HG03135 (cell line): ENCODE data around the gene TEX30.

Source experiments
- ATAC-seq: cut with Tn5 transposase; IDR thresholded peaks from one replicate; pipeline ENCODE4 v1.9.1; 2021; ENCODE audit warnings: mild to moderate bottlenecking, moderate library complexity; ENCODE audit not compliant: unreplicated experiment

Gene TEX30

GRCh38 chr13:102779436-102780159 lies 6.0 kb upstream of the TEX30 start:
- ATAC-seq, result no peak

GRCh38 chr13:102777736-102778135 lies 4.2 kb upstream of the TEX30 start:
- ATAC-seq, result no peak

- ATAC-seq, result no peak
Measured at GRCh38 chr13:102776271-102776670, 2.7 kb upstream of the TEX30 start.

GRCh38 chr13:102774591-102775520 lies 1.3 kb upstream of the TEX30 start:
- no peak for ATAC-seq

GRCh38 chr13:102774214-102774568 lies 605 bp upstream of the TEX30 start:
- no peak for ATAC-seq

GRCh38 chr13:102772042-102772425 lies 1.6 kb downstream of the TEX30 start:
- no peak for ATAC-seq

GRCh38 chr13:102771298-102772041 lies 2.1 kb downstream of the TEX30 start:
- ATAC-seq, result no peak

GRCh38 chr13:102770435-102770834 lies 3.2 kb downstream of the TEX30 start:
- ATAC-seq, result no peak

GRCh38 chr13:102769679-102770078 lies 3.9 kb downstream of the TEX30 start:
- ATAC-seq, result no peak

- ATAC-seq, result no peak
Measured at GRCh38 chr13:102768909-102769308, 4.7 kb downstream of the TEX30 start.

GRCh38 chr13:102763741-102764140 lies 9.8 kb downstream of the TEX30 start:
- ATAC-seq, result no peak

GRCh38 chr13:102761071-102761470 lies 12.5 kb downstream of the TEX30 start:
- no peak for ATAC-seq

GRCh38 chr13:102758842-102759241 lies 14.7 kb downstream of the TEX30 start:
- ATAC-seq, result no peak

- no peak for ATAC-seq
Measured at GRCh38 chr13:102757006-102757405, 16.6 kb downstream of the TEX30 start.

- ATAC-seq, result no peak
Measured at GRCh38 chr13:102751886-102752285, 21.7 kb downstream of the TEX30 start.

- ATAC-seq, result no peak
Measured at GRCh38 chr13:102742506-102742905, 31.1 kb downstream of the TEX30 start.

- no peak for ATAC-seq
Measured at GRCh38 chr13:102742101-102742500, 31.5 kb downstream of the TEX30 start.

- ATAC-seq, result no peak
Measured at GRCh38 chr13:102729560-102730270, 43.9 kb downstream of the TEX30 start.

GRCh38 chr13:102726430-102726829 lies 47.2 kb downstream of the TEX30 start:
- no peak for ATAC-seq

GRCh38 chr13:102724923-102725322 lies 48.7 kb downstream of the TEX30 start:
- peak; percentile 62 for ATAC-seq

GRCh38 chr13:102721800-102722231 lies 51.8 kb downstream of the TEX30 start:
- ATAC-seq, result no peak
